ENCODE data around the gene SORT1. TPM values are rescaled to one million over a fixed set of nuclear protein-coding genes. Genes with fewer than 3 reads are reported as not detected.

Gene SORT1
- total and polyA plus RNA-seq, 2 of the 13 experiments (the other 11 are each of a cell fraction or from before 2014, with no cell fraction given): 32.4 to 93.0 TPM

- TF ChIP-seq ZNF615 (CRISPR knock-in tag; IDR thresholded peaks at IDR 0.05; ENCODE audit: borderline replicate concordance): no peak
- no peak for TF ChIP-seq ZNF460 (CRISPR knock-in tag; IDR thresholded peaks at IDR 0.05; ENCODE audit: borderline replicate concordance)
- TF ChIP-seq PPARG (CRISPR knock-in tag; conservative IDR thresholded peaks at IDR 0.05): peak; percentile 72
- TF ChIP-seq FLYWCH1 (CRISPR knock-in tag; IDR thresholded peaks at IDR 0.05): peak; percentile 89; the same call in 1 of the 2 replicates
- TF ChIP-seq ZNF777 (CRISPR knock-in tag; IDR thresholded peaks at IDR 0.05): no peak
- TF ChIP-seq ZNF607 (CRISPR knock-in tag; IDR thresholded peaks at IDR 0.05; ENCODE audit: borderline replicate concordance): peak; percentile 89
- 0 out of 2 replicates have a peak, but pooled peaks have one; percentile 74 for TF ChIP-seq FOXO4 (CRISPR knock-in tag; conservative IDR thresholded peaks at IDR 0.05)
- TF ChIP-seq EZH2 (conservative IDR thresholded peaks at IDR 0.05; ENCODE audit: low read depth, low read length): no peak
- no peak for TF ChIP-seq ZZZ3 (CRISPR knock-in tag; IDR thresholded peaks at IDR 0.05; ENCODE audit: borderline replicate concordance)
- TF ChIP-seq AKNA (CRISPR knock-in tag; IDR thresholded peaks at IDR 0.05; ENCODE audit: borderline replicate concordance): no peak
- peak; percentile 72 for TF ChIP-seq TFE3 (CRISPR knock-in tag; IDR thresholded peaks at IDR 0.05)
- no peak for TF ChIP-seq LBX2 (CRISPR knock-in tag; IDR thresholded peaks at IDR 0.05; ENCODE audit: borderline replicate concordance)
- no peak for TF ChIP-seq RORA (CRISPR knock-in tag; IDR thresholded peaks at IDR 0.05)
- TF ChIP-seq DRAP1 (CRISPR knock-in tag; IDR thresholded peaks at IDR 0.05): peak; percentile 46; the same call in 1 of the 2 replicates
- no peak for TF ChIP-seq ZKSCAN1 (IDR thresholded peaks at IDR 0.05; ENCODE audit: low read length)
- 0 out of 2 replicates have a peak, but pooled peaks have one; percentile 22 for TF ChIP-seq SATB2 (CRISPR knock-in tag; IDR thresholded peaks at IDR 0.05)
- TF ChIP-seq MIXL1 (CRISPR knock-in tag; IDR thresholded peaks at IDR 0.05): peak; percentile 76
- no peak for TF ChIP-seq ZNF770 (CRISPR knock-in tag; IDR thresholded peaks at IDR 0.05)
Observed at GRCh38 chr1:109298666-109299557, 98.8 kb downstream of the SORT1 start (continued).
